IMR-90 (cell line): Measurements from ENCODE around the gene SMU1. TPM values are rescaled to one million over a fixed set of nuclear protein-coding genes. Genes with fewer than 3 reads are reported as not detected.

Experiments used
- ATAC-seq: fragments of 200-7000 bp; cut with Tn5 transposase; 2 replicates; pipeline ENCODE4 v1.9.1; 2020; ENCODE audit warnings: low read depth, mild to moderate bottlenecking, moderate library complexity
- BruUV-seq: library from RNA; stranded (reverse); fragments of 400-500 nt; replicated peaks from 2 replicates; lab custom pipeline; 2021; lab: Mats Ljungman, UMichigan
- CTCF ChIA-PET: fragments of 300-600 bp; formaldehyde crosslinking; extraction: SDS; loops from one replicate; lab custom pipeline; 2021; ENCODE audit warnings: antibody characterized with exemption; lab: Yijun Ruan, JAX
- POLR2A ChIA-PET: fragments of 300-600 bp; sonication (Branson Sonifier 250); formaldehyde crosslinking; loops from one replicate; lab custom pipeline; 2022; ENCODE audit warnings: antibody characterized with exemption; ENCODE audit not compliant: unreplicated experiment; lab: Charles Lee
- DNase-seq: peaks from one replicate; pipeline ENCODE4 v3.0.0; 2013
- H2AFZ ChIP-seq: replicated peaks from 2 replicates; pipeline ENCODE3; 2013; ENCODE audit warnings: low read length, mild to moderate bottlenecking; ENCODE audit not compliant: poor library complexity
- H2AK5ac ChIP-seq: 2 replicates; pipeline ENCODE4 v1.6.1; 2013; ENCODE audit warnings: low read depth, low read length, inconsistent platforms
- H2AK9ac ChIP-seq: replicated peaks from 2 replicates; pipeline ENCODE3; 2013; ENCODE audit warnings: mild to moderate bottlenecking, low read depth, low read length, moderate library complexity; ENCODE audit not compliant: poor library complexity
- H2BK120ac ChIP-seq: 2 replicates; pipeline ENCODE4 v1.6.1; 2013; ENCODE audit warnings: low read depth, low read length, inconsistent platforms
- H2BK15ac ChIP-seq: 3 replicates; pipeline ENCODE4 v1.6.1; 2013; ENCODE audit warnings: low read depth, low read length, inconsistent platforms
- H2BK20ac ChIP-seq: 2 replicates; pipeline ENCODE4 v1.6.1; 2013; ENCODE audit warnings: low read depth, mild to moderate bottlenecking, inconsistent platforms, low read length, moderate library complexity
- H2BK5ac ChIP-seq: 2 replicates; pipeline ENCODE4 v1.6.1; 2013; ENCODE audit warnings: mild to moderate bottlenecking, low read depth, low read length, inconsistent platforms; ENCODE audit not compliant: poor library complexity, severe bottlenecking
- H3K14ac ChIP-seq: replicated peaks from 2 replicates; pipeline ENCODE4 v1.6.1; 2013; ENCODE audit warnings: low read depth, low read length, inconsistent platforms
- H3K18ac ChIP-seq: 2 replicates; pipeline ENCODE4 v1.6.1; 2013; ENCODE audit warnings: low read depth, low read length, control low read depth
- H3K23ac ChIP-seq: 2 replicates; pipeline ENCODE4 v1.6.1; 2013; ENCODE audit warnings: low read depth, low read length, inconsistent platforms
- H3K27ac ChIP-seq: 2 replicates; pipeline ENCODE4 v1.5.1; 2013; ENCODE audit warnings: mild to moderate bottlenecking, control low read depth, low read length; ENCODE audit not compliant: insufficient read depth
- H3K27me3 ChIP-seq: 2 replicates; pipeline ENCODE4 v1.6.1; 2013; ENCODE audit warnings: low read length; ENCODE audit not compliant: control insufficient read depth, insufficient read depth
- H3K36me3 ChIP-seq: 2 replicates; pipeline ENCODE4 v1.6.1; 2013; ENCODE audit warnings: low read length, mixed read lengths; ENCODE audit not compliant: control insufficient read depth, insufficient read depth
- H3K4ac ChIP-seq: 2 replicates; pipeline ENCODE4 v1.6.1; 2013; ENCODE audit warnings: low read depth, low read length, inconsistent platforms
- H3K4me1 ChIP-seq: 2 replicates; pipeline ENCODE4 v1.6.1; 2013; ENCODE audit warnings: low read length, mixed read lengths; ENCODE audit not compliant: control insufficient read depth, insufficient read depth
- H3K4me2 ChIP-seq: 2 replicates; pipeline ENCODE4 v1.6.1; 2013; ENCODE audit warnings: low read depth, mild to moderate bottlenecking, control low read depth, low read length, moderate library complexity
- H3K4me3 ChIP-seq: 2 replicates; pipeline ENCODE4 v1.5.1; 2013; ENCODE audit warnings: low read depth, mild to moderate bottlenecking, control low read depth, low read length, moderate library complexity; ENCODE audit not compliant: insufficient read depth
- H3K56ac ChIP-seq: 2 replicates; pipeline ENCODE4 v1.6.1; 2013; ENCODE audit warnings: low read length, inconsistent platforms; ENCODE audit not compliant: insufficient read depth; ENCODE audit errors: extremely low read depth
- H3K79me1 ChIP-seq, 2 experiments: 2 replicates each; pipeline ENCODE4 v1.6.1; 2013; ENCODE audit warnings: low read length in 2 of 2, inconsistent platforms in 1 of 2, low read depth in 1 of 2
- H3K9ac ChIP-seq: 2 replicates; pipeline ENCODE4 v1.6.1; 2013; ENCODE audit warnings: low read depth, low read length, control low read depth
- H3K9me1 ChIP-seq: 2 replicates; pipeline ENCODE4 v1.6.1; 2013; ENCODE audit warnings: low read length, inconsistent platforms; ENCODE audit not compliant: insufficient read depth
- H3K9me3 ChIP-seq: 2 replicates; pipeline ENCODE4 v1.6.1; 2013; ENCODE audit warnings: low read length; ENCODE audit not compliant: control insufficient read depth, insufficient read depth
- H4K20me1 ChIP-seq: 2 replicates; pipeline ENCODE4 v1.6.1; 2013; ENCODE audit warnings: low read length, inconsistent platforms; ENCODE audit not compliant: insufficient read depth
- H4K5ac ChIP-seq: 2 replicates; pipeline ENCODE4 v1.6.1; 2013; ENCODE audit warnings: mild to moderate bottlenecking, low read depth, low read length, control low read depth
- H4K8ac ChIP-seq, 2 experiments: 2 replicates each; pipeline ENCODE4 v1.6.1; 2013; ENCODE audit warnings: low read depth in 2 of 2, low read length in 2 of 2, control low read depth in 1 of 2, inconsistent platforms in 1 of 2
- H4K91ac ChIP-seq: 2 replicates; pipeline ENCODE4 v1.6.1; 2013; ENCODE audit warnings: low read depth, low read length, inconsistent platforms; ENCODE audit not compliant: insufficient read depth
- CEBPB ChIP-seq: IDR thresholded peaks from 2 replicates; pipeline ENCODE4 v1.6.1; 2012; ENCODE audit warnings: low read depth, low read length, improper control_type of control experiment
- CHD1 ChIP-seq: IDR thresholded peaks from 2 replicates; pipeline ENCODE4 v1.6.1; 2012; ENCODE audit warnings: low read depth, low read length, improper control_type of control experiment
- CTCF ChIP-seq: conservative IDR thresholded peaks from 2 replicates; pipeline ENCODE4 v1.5.1; 2012; ENCODE audit warnings: mild to moderate bottlenecking, low read depth, low read length, improper control_type of control experiment
- ELK1 ChIP-seq: fragments of 150-350 bp; IDR thresholded peaks from 2 replicates; pipeline ENCODE4 v1.6.1; 2016; ENCODE audit warnings: low read depth, mild to moderate bottlenecking, low read length, moderate library complexity, borderline replicate concordance
- FOS ChIP-seq: fragments of 150-350 bp; IDR thresholded peaks from 2 replicates; pipeline ENCODE4 v1.6.1; 2016; ENCODE audit warnings: low read depth, low read length
- MAFK ChIP-seq: IDR thresholded peaks from 2 replicates; pipeline ENCODE4 v1.6.1; 2012; ENCODE audit warnings: low read depth, low read length, improper control_type of control experiment
- MAZ ChIP-seq: IDR thresholded peaks from 2 replicates; pipeline ENCODE4 v1.6.1; 2012; ENCODE audit warnings: low read depth, mild to moderate bottlenecking, low read length, improper control_type of control experiment, moderate library complexity, borderline replicate concordance
- MXI1 ChIP-seq: IDR thresholded peaks from 2 replicates; pipeline ENCODE4 v1.6.1; 2012; ENCODE audit warnings: low read depth, mild to moderate bottlenecking, low read length, moderate library complexity, borderline replicate concordance
- POLR2A ChIP-seq: IDR thresholded peaks from 2 replicates; pipeline ENCODE4 v1.6.1; 2012; ENCODE audit warnings: mild to moderate bottlenecking, low read depth, low read length
- RCOR1 ChIP-seq: IDR thresholded peaks from 2 replicates; pipeline ENCODE4 v1.6.1; 2012; ENCODE audit warnings: mild to moderate bottlenecking, low read length, improper control_type of control experiment; ENCODE audit not compliant: insufficient replicate concordance
- RFX5 ChIP-seq: IDR thresholded peaks from 2 replicates; pipeline ENCODE4 v1.8.0; 2012; ENCODE audit warnings: low read depth, mild to moderate bottlenecking, low read length, moderate library complexity
- SMC3 ChIP-seq: fragments of 150-350 bp; IDR thresholded peaks from 2 replicates; pipeline ENCODE4 v1.6.1; 2016; ENCODE audit warnings: low read depth, mild to moderate bottlenecking, antibody characterized with exemption, low read length, moderate library complexity
- WGBS, 2 experiments: methylation state at CpG; one replicate each; pipeline versions ENCODE4 v1.1.5 to v1.1.7; 2013; ENCODE audit warnings: missing lambda C conversion rate in 2 of 2; ENCODE audit not compliant: insufficient read length in 1 of 2; ENCODE audit errors: extremely low coverage in 2 of 2; 5-methylcytosine and 5-hydroxymethylcytosine counted together
- dilution Hi-C: fragments of 300-500 bp; cut with HindIII; formaldehyde crosslinking; loops from one replicate; pipeline ENCODE4 v1.14.3; 2018; ENCODE audit warnings: low sequenced_read_pairs; ENCODE audit not compliant: unreplicated experiment
- in situ Hi-C: fragments of 300-500 bp; cut with MboI; formaldehyde crosslinking; loops from 3 replicates; pipeline ENCODE4 v1.14.3; 2019; ENCODE audit warnings: low sequenced_read_pairs, inconsistent platforms, mixed read lengths
- intact Hi-C: fragments of 100-400 bp; cut with micrococcal nuclease; formaldehyde crosslinking; loops from 2 replicates; pipeline ENCODE4 v1.10.0; 2022
- polyA plus RNA-seq, 3 experiments: library from polyadenylated mRNA; depleted of rRNA; stranded (reverse); fragments of >200 nt; gene quantifications; 2 replicates each; pipeline ENCODE4 v1.2.3, GENCODE V29; 2012; ENCODE audit warnings: low replicate concordance in 1 of 3
- total RNA-seq: library from RNA; depleted of rRNA; stranded (reverse); fragments of >200 nt; gene quantifications from 2 replicates; pipeline ENCODE4 v1.2.3, GENCODE V29; 2012

SMU1 gene
- total and polyA plus RNA-seq, 2 of the 4 experiments (the other 2 are of a cell fraction), result 11.1 to 36.0 TPM

- Histone ChIP-seq H3K79me1 (peaks cover 9 to 33% of the 10 kb centered on the region in 2 experiments; a peak in 3 of 4 replicates), H2BK15ac (no peak overlapping the region), H3K23ac (no peak overlapping the region), H4K8ac (no peak overlapping the region), H3K9ac (no peak overlapping the region), H4K20me1 (peaks cover 4% of the 10 kb centered on the region; the same call in 1 of the 2 replicates), H2BK5ac (no peak overlapping the region), H3K4me1 (no peaks in the 10 kb centered on the region), H2AK5ac (no peak overlapping the region), H2BK120ac (no peak overlapping the region), H2AK9ac (no peak overlapping the region), H3K18ac (no peak overlapping the region), H3K14ac (no peak overlapping the region), H3K27ac (no peak overlapping the region), H3K4ac (no peak overlapping the region), H3K36me3 (peaks cover 38% of the 10 kb centered on the region), H4K5ac (no peak overlapping the region), H3K9me1 (no peaks in the 10 kb centered on the region), H3K4me3 (no peak overlapping the region), H3K4me2 (no peak overlapping the region), H3K9me3 (no peaks in the 10 kb centered on the region), H4K91ac (no peak overlapping the region), H3K27me3 (no peaks in the 10 kb centered on the region), H2AFZ (no peak overlapping the region), H2BK20ac (no peak overlapping the region), H3K56ac (no peak overlapping the region)
- intact Hi-C loops (no loop called here), in situ Hi-C loops (no loop called here), dilution Hi-C loops (no loop called here)
- WGBS, 2 experiments, result no CpG with 5 or more reads among the region's 1 CpG
- TF ChIP-seq CTCF, result no peak
- no peak for TF ChIP-seq POLR2A
- no peak for TF ChIP-seq RFX5
- no peak for TF ChIP-seq RCOR1
- TF ChIP-seq MXI1, result no peak
- TF ChIP-seq FOS, result no peak
- TF ChIP-seq ELK1, result no peak
- no peak for TF ChIP-seq CEBPB
- no peak for TF ChIP-seq CHD1
- no peak for TF ChIP-seq SMC3
- TF ChIP-seq MAFK, result no peak
- no peak for TF ChIP-seq MAZ
- POLR2A ChIA-PET, result no interaction called here
- ATAC-seq, result no peak
- DNase-seq, result no peak
- BruUV-seq, result no TSS peak
- CTCF ChIA-PET, result no interaction called here
Observed at GRCh38 chr9:33068991-33069390, 7.5 kb downstream of the SMU1 start.
